Measurements from ENCODE around the gene RASEF. TPM values are rescaled to one million over a fixed set of nuclear protein-coding genes. Genes with fewer than 3 reads are reported as not detected.

RASEF gene
- total and polyA plus RNA-seq, 10 of the 15 experiments (the other 5 are each of a cell fraction or from before 2014, with no cell fraction given), result under 0.01 to 0.04 (median 0.01) TPM; not detected in 7

GRCh38 chr9:83020864-83021263 is 42.1 kb downstream of the RASEF start (continued):
- TF ChIP-seq RELB (IDR thresholded peaks at IDR 0.05; ENCODE audit: low read depth) (no peak), KDM1A (IDR thresholded peaks at IDR 0.05; ENCODE audit: borderline replicate concordance) (no peak), CHD4 (IDR thresholded peaks at IDR 0.05) (no peak), NR2F1 (conservative IDR thresholded peaks at IDR 0.05) (no peak), ETV6 (conservative IDR thresholded peaks at IDR 0.05 in 1 of 2, IDR thresholded peaks at IDR 0.05 in 1 of 2; ENCODE audit: borderline replicate concordance in 1 of 2, low read depth in 1 of 2) (no peak), POLR2A (IDR thresholded peaks at IDR 0.05; ENCODE audit: low read depth, low read length) (no peak)
- TF ChIP-seq, protein P1, sequence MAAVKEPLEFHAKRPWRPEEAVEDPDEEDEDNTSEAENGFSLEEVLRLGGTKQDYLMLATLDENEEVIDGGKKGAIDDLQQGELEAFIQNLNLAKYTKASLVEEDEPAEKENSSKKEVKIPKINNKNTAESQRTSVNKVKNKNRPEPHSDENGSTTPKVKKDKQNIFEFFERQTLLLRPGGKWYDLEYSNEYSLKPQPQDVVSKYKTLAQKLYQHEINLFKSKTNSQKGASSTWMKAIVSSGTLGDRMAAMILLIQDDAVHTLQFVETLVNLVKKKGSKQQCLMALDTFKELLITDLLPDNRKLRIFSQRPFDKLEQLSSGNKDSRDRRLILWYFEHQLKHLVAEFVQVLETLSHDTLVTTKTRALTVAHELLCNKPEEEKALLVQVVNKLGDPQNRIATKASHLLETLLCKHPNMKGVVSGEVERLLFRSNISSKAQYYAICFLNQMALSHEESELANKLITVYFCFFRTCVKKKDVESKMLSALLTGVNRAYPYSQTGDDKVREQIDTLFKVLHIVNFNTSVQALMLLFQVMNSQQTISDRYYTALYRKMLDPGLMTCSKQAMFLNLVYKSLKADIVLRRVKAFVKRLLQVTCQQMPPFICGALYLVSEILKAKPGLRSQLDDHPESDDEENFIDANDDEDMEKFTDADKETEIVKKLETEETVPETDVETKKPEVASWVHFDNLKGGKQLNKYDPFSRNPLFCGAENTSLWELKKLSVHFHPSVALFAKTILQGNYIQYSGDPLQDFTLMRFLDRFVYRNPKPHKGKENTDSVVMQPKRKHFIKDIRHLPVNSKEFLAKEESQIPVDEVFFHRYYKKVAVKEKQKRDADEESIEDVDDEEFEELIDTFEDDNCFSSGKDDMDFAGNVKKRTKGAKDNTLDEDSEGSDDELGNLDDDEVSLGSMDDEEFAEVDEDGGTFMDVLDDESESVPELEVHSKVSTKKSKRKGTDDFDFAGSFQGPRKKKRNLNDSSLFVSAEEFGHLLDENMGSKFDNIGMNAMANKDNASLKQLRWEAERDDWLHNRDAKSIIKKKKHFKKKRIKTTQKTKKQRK (IDR thresholded peaks at IDR 0.05; ENCODE audit: low read depth, low read length), result no peak

GRCh38 chr9:83020327-83020726 is 42.6 kb downstream of the RASEF start:
- no TSS peak for BruUV-seq (replicated peaks)
- ATAC-seq, result no peak
- ChIA-PET SMC1A (ENCODE audit: uncharacterized antibody, unreplicated experiment) (no interaction called here), RAD21 (ENCODE audit: unreplicated experiment) (no interaction called here), CTCF (no interaction called here), POLR2A (no interaction called here)
- H3K4me3 ChIP-seq, result no peak overlapping the region
- no peak overlapping the region for H3K4me2 ChIP-seq (ENCODE audit: control insufficient read depth, insufficient read depth)
- H3K27me3 ChIP-seq (replicated peaks in 1 of 2; ENCODE audit: control insufficient read depth in 2 of 2, insufficient read depth in 2 of 2, low read length in 1 of 2), result no peaks in the 10 kb centered on the region
- in situ Hi-C loops (cut with MboI) (no loop called here), intact Hi-C loops (cut with micrococcal nuclease; ENCODE audit: unreplicated experiment) (no loop called here)
- H3K9me3 ChIP-seq (replicated peaks; ENCODE audit: control insufficient read depth, insufficient read depth, low read length), result no peaks in the 10 kb centered on the region
- no peak for DNase-seq (ENCODE audit: low read depth, low spot score)
- no peak overlapping the region for H3K27ac ChIP-seq (ENCODE audit: control insufficient read depth, insufficient read depth)
- H4K20me1 ChIP-seq (ENCODE audit: control insufficient read depth, insufficient read depth), result no peaks in the 10 kb centered on the region
- no peak for FAIRE-seq
- no peak overlapping the region for H2AFZ ChIP-seq (ENCODE audit: control insufficient read depth, low read depth, low read length)
- H3K4me1 ChIP-seq (ENCODE audit: control insufficient read depth, insufficient read depth, low read length), result no peaks in the 10 kb centered on the region
- no peaks in the 10 kb centered on the region for H3K36me3 ChIP-seq (ENCODE audit: control insufficient read depth in 2 of 2, insufficient read depth in 2 of 2, low read length in 1 of 2)
- 21% methylated on average over 7 of the region's 7 CpGs for WGBS (ENCODE audit: insufficient coverage, insufficient replicate concordance, low lambda C conversion rate, missing lambda C conversion rate)
- no peak overlapping the region for H3K9ac ChIP-seq (ENCODE audit: control insufficient read depth, insufficient read depth, low read length)
- no peaks in the 10 kb centered on the region for H3K79me2 ChIP-seq (ENCODE audit: control insufficient read depth, insufficient read depth, low read length)
- no peak for TF ChIP-seq SMAD5 (IDR thresholded peaks at IDR 0.05; ENCODE audit: low read depth)
- TF ChIP-seq CHD1 (IDR thresholded peaks at IDR 0.05; ENCODE audit: low read depth, low read length), result no peak
- TF ChIP-seq ZNF207 (IDR thresholded peaks at IDR 0.05; ENCODE audit: borderline replicate concordance), result no peak
- no peak for TF ChIP-seq BCL11A (IDR thresholded peaks at IDR 0.05; ENCODE audit: low read depth, low read length)
- TF ChIP-seq NR2C1 (IDR thresholded peaks at IDR 0.05), result no peak
- TF ChIP-seq CREM (IDR thresholded peaks at IDR 0.05; ENCODE audit: low read depth), result no peak
- TF ChIP-seq ZNF24 (IDR thresholded peaks at IDR 0.05), result no peak
- no peak for TF ChIP-seq HDAC2 (IDR thresholded peaks at IDR 0.05)
- no peak for TF ChIP-seq RELA (IDR thresholded peaks at IDR 0.05; ENCODE audit: borderline replicate concordance, partially characterized antibody)
- TF ChIP-seq YY1 (IDR thresholded peaks at IDR 0.05; ENCODE audit: low read depth, low read length), result no peak
- TF ChIP-seq ZZZ3 (IDR thresholded peaks at IDR 0.05; ENCODE audit: control insufficient read depth, insufficient read length, low read depth), result no peak
- TF ChIP-seq ZBTB33 (IDR thresholded peaks at IDR 0.05), result no peak
- no peak for TF ChIP-seq NFYB (IDR thresholded peaks at IDR 0.05; ENCODE audit: insufficient read depth, low read depth, low read length)
- no peak for TF ChIP-seq YBX1 (IDR thresholded peaks at IDR 0.05)
